OCI-LY7 (cell line): Measurements from ENCODE around the gene ZRSR2. TPM values are rescaled to one million over a fixed set of nuclear protein-coding genes. Genes with fewer than 3 reads are reported as not detected.

Source experiments
- BruUV-seq: library from RNA; stranded (reverse); fragments of 400-500 nt; replicated peaks from 2 replicates; lab custom pipeline; 2021; lab: Mats Ljungman, UMichigan
- CTCF ChIA-PET: fragments of 300-600 bp; sonication (Branson Sonifier 250); formaldehyde crosslinking; loops from one replicate; lab custom pipeline; 2022; ENCODE audit warnings: antibody characterized with exemption; ENCODE audit not compliant: unreplicated experiment; lab: Charles Lee
- POLR2A ChIA-PET: fragments of 300-600 bp; sonication (Branson Sonifier 250); formaldehyde crosslinking; loops from one replicate; lab custom pipeline; 2022; ENCODE audit warnings: antibody characterized with exemption; lab: Charles Lee
- DNase-seq: peaks from one replicate; pipeline ENCODE4 v3.0.0-alpha.2; 2015; ENCODE audit warnings: low spot score
- H2AFZ ChIP-seq: fragments of 200-600 bp; sonication (generic), shearing (Covaris generic); 2 replicates; pipeline ENCODE4 v1.6.1; 2014; ENCODE audit warnings: mild to moderate bottlenecking, antibody characterized with exemption, low read length, moderate library complexity
- H3K27ac ChIP-seq: fragments of 200-600 bp; sonication (generic); 2 replicates; pipeline ENCODE4 v1.5.1; 2014; ENCODE audit warnings: mixed run types, low read depth, mild to moderate bottlenecking, moderate library complexity, low read length, inconsistent platforms; ENCODE audit not compliant: poor library complexity, severe bottlenecking
- H3K36me3 ChIP-seq: fragments of 200-600 bp; sonication (generic); 2 replicates; pipeline ENCODE4 v1.6.1; 2014; ENCODE audit warnings: mild to moderate bottlenecking, antibody characterized with exemption, low read length, moderate library complexity, mixed read lengths; ENCODE audit not compliant: insufficient read depth
- H3K4me1 ChIP-seq: fragments of 200-600 bp; sonication (generic); 2 replicates; pipeline ENCODE4 v1.5.1; 2014; ENCODE audit warnings: mild to moderate bottlenecking, low read length; ENCODE audit not compliant: insufficient read depth, poor library complexity, severe bottlenecking
- H3K4me2 ChIP-seq: fragments of 200-600 bp; sonication (generic); 2 replicates; pipeline ENCODE4 v1.6.1; 2014; ENCODE audit warnings: mild to moderate bottlenecking, low read length
- H3K4me3 ChIP-seq: fragments of 200-600 bp; sonication (generic); 2 replicates; pipeline ENCODE4 v1.5.1; 2014; ENCODE audit warnings: mild to moderate bottlenecking, low read depth, low read length; ENCODE audit not compliant: poor library complexity, severe bottlenecking
- H3K79me2 ChIP-seq: fragments of 200-600 bp; sonication (generic); 2 replicates; pipeline ENCODE4 v1.6.1; 2016; ENCODE audit warnings: low read depth, mild to moderate bottlenecking, low read length, moderate library complexity, mixed read lengths; ENCODE audit not compliant: insufficient read depth
- H3K9me2 ChIP-seq: fragments of 200-600 bp; sonication (generic); 2 replicates; pipeline ENCODE4 v1.6.1; 2016; ENCODE audit warnings: mild to moderate bottlenecking, low read length, mixed read lengths; ENCODE audit not compliant: insufficient read depth
- H3K9me3 ChIP-seq: fragments of 200-600 bp; sonication (generic); 2 replicates; pipeline ENCODE4 v1.6.1; 2014; ENCODE audit warnings: mild to moderate bottlenecking, mixed run types, low read length, mixed read lengths
- H4K20me1 ChIP-seq: fragments of 200-600 bp; sonication (generic); 2 replicates; pipeline ENCODE4 v1.6.1; 2014; ENCODE audit warnings: mild to moderate bottlenecking, antibody characterized with exemption, low read length, moderate library complexity, mixed read lengths; ENCODE audit not compliant: insufficient read depth
- CTCF ChIP-seq: fragments of 200-600 bp; sonication (generic); conservative IDR thresholded peaks from 2 replicates; pipeline ENCODE4 v1.5.1; 2014; ENCODE audit warnings: mild to moderate bottlenecking, antibody characterized with exemption, low read length, moderate library complexity, mixed read lengths
- EZH2phosphoT487 ChIP-seq: fragments of 200-600 bp; sonication (generic); IDR thresholded peaks from 2 replicates; pipeline ENCODE4 v1.6.1; 2018; ENCODE audit warnings: low read depth, borderline replicate concordance, mild to moderate bottlenecking, mixed run types, antibody characterized with exemption, low read length, moderate library complexity, mixed read lengths
- intact Hi-C: fragments of 100-400 bp; cut with micrococcal nuclease; formaldehyde crosslinking; loops from one replicate; pipeline ENCODE4 v1.10.0; 2022; ENCODE audit not compliant: unreplicated experiment
- total RNA-seq, 2 experiments: library from RNA; depleted of rRNA in 1 of 2; stranded (reverse); fragments of >200 nt in 1 of 2; shearing (Covaris generic) in 1 of 2; gene quantifications; 2 replicates each; pipeline ENCODE4 v1.2.3, GENCODE V29; 2014 to 2022

The ZRSR2 gene
- total RNA-seq, 2 experiments from 2014 or later = 6.2 to 14.0 TPM

GRCh38 chrX:15797707-15798106 is 7.4 kb downstream of the ZRSR2 start:
- H4K20me1 ChIP-seq = no peaks in the 10 kb centered on the region
- no peaks in the 10 kb centered on the region for H3K9me2 ChIP-seq
- no peak overlapping the region for H3K4me3 ChIP-seq
- intact Hi-C loops = loop anchor here (10.0 kb wide), 1 partner anchor 923 kb away; the partner anchor contains the start of genes FANCB and MOSPD2
- H3K9me3 ChIP-seq = no peaks in the 10 kb centered on the region
- no peak for TF ChIP-seq EZH2phosphoT487
- TF ChIP-seq CTCF = no peak
- H3K4me1 ChIP-seq = peaks cover 2% of the 10 kb centered on the region
- H3K36me3 ChIP-seq = peaks cover 47% of the 10 kb centered on the region
- ChIA-PET CTCF (no interaction called here), POLR2A (interaction anchor here (0.6 to 1.0 kb wide), 2 partner anchors 8 to 22 kb away, joined by 3 read pairs; no protein-coding TSS in a partner anchor)
- H2AFZ ChIP-seq = no peak overlapping the region
- H3K79me2 ChIP-seq = peaks cover 36% of the 10 kb centered on the region; the same call in 1 of the 2 replicates
- no peak for DNase-seq
- no peak overlapping the region for H3K27ac ChIP-seq
- BruUV-seq = no TSS peak
- no peak overlapping the region for H3K4me2 ChIP-seq

- H3K79me2 ChIP-seq = no peaks in the 10 kb centered on the region
- H3K9me2 ChIP-seq = no peaks in the 10 kb centered on the region
- BruUV-seq = TSS peak; percentile 33
- ChIA-PET POLR2A (interaction anchor here (1.0 kb wide), 1 partner anchor 12 kb away, joined by 4 read pairs; no protein-coding TSS in a partner anchor), CTCF (no interaction called here)
- H3K9me3 ChIP-seq = no peaks in the 10 kb centered on the region
- no peak for DNase-seq
- H3K27ac ChIP-seq = no peak overlapping the region
- H3K4me1 ChIP-seq = no peaks in the 10 kb centered on the region
- H3K36me3 ChIP-seq = peaks cover 54% of the 10 kb centered on the region
- intact Hi-C loops = no loop called here
- H4K20me1 ChIP-seq = no peaks in the 10 kb centered on the region
- no peak overlapping the region for H3K4me3 ChIP-seq
- no peak overlapping the region for H3K4me2 ChIP-seq
- TF ChIP-seq CTCF (no peak), EZH2phosphoT487 (no peak)
- H2AFZ ChIP-seq = no peak overlapping the region
Measured at GRCh38 chrX:15804563-15804962, 14.3 kb downstream of the ZRSR2 start.

GRCh38 chrX:15808254-15808653 is 18.0 kb downstream of the ZRSR2 start:
- Histone ChIP-seq H3K79me2 (no peaks in the 10 kb centered on the region), H3K9me2 (no peaks in the 10 kb centered on the region), H4K20me1 (no peaks in the 10 kb centered on the region), H3K4me1 (no peaks in the 10 kb centered on the region), H3K36me3 (peaks cover 66% of the 10 kb centered on the region), H3K9me3 (no peaks in the 10 kb centered on the region), H3K27ac (no peak overlapping the region), H3K4me3 (no peak overlapping the region), H2AFZ (no peak overlapping the region), H3K4me2 (no peak overlapping the region)
- intact Hi-C loops = no loop called here
- ChIA-PET POLR2A (no interaction called here), CTCF (no interaction called here)
- no TSS peak for BruUV-seq
- TF ChIP-seq CTCF = no peak
- TF ChIP-seq EZH2phosphoT487 = no peak
- DNase-seq = no peak
